ENCODE results near the gene PTPRH.

GRCh38 chr19:55137915-55138314, 71.4 kb downstream of the PTPRH start:
- TF ChIP-seq POLR2A (IDR thresholded peaks at IDR 0.05) (no peak), CTCF (IDR thresholded peaks at IDR 0.05) (no peak)
